IMR-90 (cell line): ENCODE data around the gene C6orf89. TPM values are rescaled to one million over a fixed set of nuclear protein-coding genes. Genes with fewer than 3 reads are reported as not detected.

Experiments used
- ATAC-seq: fragments of 200-7000 bp; cut with Tn5 transposase; 2 replicates; pipeline ENCODE4 v1.9.1; 2020; ENCODE audit warnings: low read depth, mild to moderate bottlenecking, moderate library complexity
- BruUV-seq: library from RNA; stranded (reverse); fragments of 400-500 nt; replicated peaks from 2 replicates; lab custom pipeline; 2021; lab: Mats Ljungman, UMichigan
- CTCF ChIA-PET: fragments of 300-600 bp; formaldehyde crosslinking; extraction: SDS; loops from one replicate; lab custom pipeline; 2021; ENCODE audit warnings: antibody characterized with exemption; lab: Yijun Ruan, JAX
- POLR2A ChIA-PET: fragments of 300-600 bp; sonication (Branson Sonifier 250); formaldehyde crosslinking; loops from one replicate; lab custom pipeline; 2022; ENCODE audit warnings: antibody characterized with exemption; ENCODE audit not compliant: unreplicated experiment; lab: Charles Lee
- DNase-seq: peaks from one replicate; pipeline ENCODE4 v3.0.0; 2013
- H2AFZ ChIP-seq: replicated peaks from 2 replicates; pipeline ENCODE3; 2013; ENCODE audit warnings: low read length, mild to moderate bottlenecking; ENCODE audit not compliant: poor library complexity
- H2AK5ac ChIP-seq: 2 replicates; pipeline ENCODE4 v1.6.1; 2013; ENCODE audit warnings: low read depth, low read length, inconsistent platforms
- H2AK9ac ChIP-seq: replicated peaks from 2 replicates; pipeline ENCODE3; 2013; ENCODE audit warnings: mild to moderate bottlenecking, low read depth, low read length, moderate library complexity; ENCODE audit not compliant: poor library complexity
- H2BK120ac ChIP-seq: 2 replicates; pipeline ENCODE4 v1.6.1; 2013; ENCODE audit warnings: low read depth, low read length, inconsistent platforms
- H2BK15ac ChIP-seq: 3 replicates; pipeline ENCODE4 v1.6.1; 2013; ENCODE audit warnings: low read depth, low read length, inconsistent platforms
- H2BK20ac ChIP-seq: 2 replicates; pipeline ENCODE4 v1.6.1; 2013; ENCODE audit warnings: low read depth, mild to moderate bottlenecking, inconsistent platforms, low read length, moderate library complexity
- H2BK5ac ChIP-seq: 2 replicates; pipeline ENCODE4 v1.6.1; 2013; ENCODE audit warnings: mild to moderate bottlenecking, low read depth, low read length, inconsistent platforms; ENCODE audit not compliant: poor library complexity, severe bottlenecking
- H3K14ac ChIP-seq: replicated peaks from 2 replicates; pipeline ENCODE4 v1.6.1; 2013; ENCODE audit warnings: low read depth, low read length, inconsistent platforms
- H3K18ac ChIP-seq: 2 replicates; pipeline ENCODE4 v1.6.1; 2013; ENCODE audit warnings: low read depth, low read length, control low read depth
- H3K23ac ChIP-seq: 2 replicates; pipeline ENCODE4 v1.6.1; 2013; ENCODE audit warnings: low read depth, low read length, inconsistent platforms
- H3K27ac ChIP-seq: 2 replicates; pipeline ENCODE4 v1.5.1; 2013; ENCODE audit warnings: mild to moderate bottlenecking, control low read depth, low read length; ENCODE audit not compliant: insufficient read depth
- H3K27me3 ChIP-seq: 2 replicates; pipeline ENCODE4 v1.6.1; 2013; ENCODE audit warnings: low read length; ENCODE audit not compliant: control insufficient read depth, insufficient read depth
- H3K36me3 ChIP-seq: 2 replicates; pipeline ENCODE4 v1.6.1; 2013; ENCODE audit warnings: low read length, mixed read lengths; ENCODE audit not compliant: control insufficient read depth, insufficient read depth
- H3K4ac ChIP-seq: 2 replicates; pipeline ENCODE4 v1.6.1; 2013; ENCODE audit warnings: low read depth, low read length, inconsistent platforms
- H3K4me1 ChIP-seq: 2 replicates; pipeline ENCODE4 v1.6.1; 2013; ENCODE audit warnings: low read length, mixed read lengths; ENCODE audit not compliant: control insufficient read depth, insufficient read depth
- H3K4me2 ChIP-seq: 2 replicates; pipeline ENCODE4 v1.6.1; 2013; ENCODE audit warnings: low read depth, mild to moderate bottlenecking, control low read depth, low read length, moderate library complexity
- H3K4me3 ChIP-seq: 2 replicates; pipeline ENCODE4 v1.5.1; 2013; ENCODE audit warnings: low read depth, mild to moderate bottlenecking, control low read depth, low read length, moderate library complexity; ENCODE audit not compliant: insufficient read depth
- H3K56ac ChIP-seq: 2 replicates; pipeline ENCODE4 v1.6.1; 2013; ENCODE audit warnings: low read length, inconsistent platforms; ENCODE audit not compliant: insufficient read depth; ENCODE audit errors: extremely low read depth
- H3K79me1 ChIP-seq, 2 experiments: 2 replicates each; pipeline ENCODE4 v1.6.1; 2013; ENCODE audit warnings: low read length in 2 of 2, inconsistent platforms in 1 of 2, low read depth in 1 of 2
- H3K9ac ChIP-seq: 2 replicates; pipeline ENCODE4 v1.6.1; 2013; ENCODE audit warnings: low read depth, low read length, control low read depth
- H3K9me1 ChIP-seq: 2 replicates; pipeline ENCODE4 v1.6.1; 2013; ENCODE audit warnings: low read length, inconsistent platforms; ENCODE audit not compliant: insufficient read depth
- H3K9me3 ChIP-seq: 2 replicates; pipeline ENCODE4 v1.6.1; 2013; ENCODE audit warnings: low read length; ENCODE audit not compliant: control insufficient read depth, insufficient read depth
- H4K20me1 ChIP-seq: 2 replicates; pipeline ENCODE4 v1.6.1; 2013; ENCODE audit warnings: low read length, inconsistent platforms; ENCODE audit not compliant: insufficient read depth
- H4K5ac ChIP-seq: 2 replicates; pipeline ENCODE4 v1.6.1; 2013; ENCODE audit warnings: mild to moderate bottlenecking, low read depth, low read length, control low read depth
- H4K8ac ChIP-seq, 2 experiments: 2 replicates each; pipeline ENCODE4 v1.6.1; 2013; ENCODE audit warnings: low read depth in 2 of 2, low read length in 2 of 2, control low read depth in 1 of 2, inconsistent platforms in 1 of 2
- H4K91ac ChIP-seq: 2 replicates; pipeline ENCODE4 v1.6.1; 2013; ENCODE audit warnings: low read depth, low read length, inconsistent platforms; ENCODE audit not compliant: insufficient read depth
- BHLHE40 ChIP-seq: fragments of 150-350 bp; IDR thresholded peaks from 2 replicates; pipeline ENCODE4 v1.6.1; 2016; ENCODE audit warnings: mild to moderate bottlenecking, low read depth, low read length
- CEBPB ChIP-seq: IDR thresholded peaks from 2 replicates; pipeline ENCODE4 v1.6.1; 2012; ENCODE audit warnings: low read depth, low read length, improper control_type of control experiment
- CTCF ChIP-seq: conservative IDR thresholded peaks from 2 replicates; pipeline ENCODE4 v1.5.1; 2012; ENCODE audit warnings: mild to moderate bottlenecking, low read depth, low read length, improper control_type of control experiment
- FOS ChIP-seq: fragments of 150-350 bp; IDR thresholded peaks from 2 replicates; pipeline ENCODE4 v1.6.1; 2016; ENCODE audit warnings: low read depth, low read length
- MAZ ChIP-seq: IDR thresholded peaks from 2 replicates; pipeline ENCODE4 v1.6.1; 2012; ENCODE audit warnings: low read depth, mild to moderate bottlenecking, low read length, improper control_type of control experiment, moderate library complexity, borderline replicate concordance
- RAD21 ChIP-seq: IDR thresholded peaks from 2 replicates; pipeline ENCODE4 v1.6.1; 2012; ENCODE audit warnings: low read length, improper control_type of control experiment
- RCOR1 ChIP-seq: IDR thresholded peaks from 2 replicates; pipeline ENCODE4 v1.6.1; 2012; ENCODE audit warnings: mild to moderate bottlenecking, low read length, improper control_type of control experiment; ENCODE audit not compliant: insufficient replicate concordance
- RFX5 ChIP-seq: IDR thresholded peaks from 2 replicates; pipeline ENCODE4 v1.8.0; 2012; ENCODE audit warnings: low read depth, mild to moderate bottlenecking, low read length, moderate library complexity
- SMC3 ChIP-seq: fragments of 150-350 bp; IDR thresholded peaks from 2 replicates; pipeline ENCODE4 v1.6.1; 2016; ENCODE audit warnings: low read depth, mild to moderate bottlenecking, antibody characterized with exemption, low read length, moderate library complexity
- WGBS, 2 experiments: methylation state at CpG; one replicate each; pipeline versions ENCODE4 v1.1.5 to v1.1.7; 2013; ENCODE audit warnings: missing lambda C conversion rate in 2 of 2; ENCODE audit not compliant: insufficient read length in 1 of 2; ENCODE audit errors: extremely low coverage in 2 of 2; 5-methylcytosine and 5-hydroxymethylcytosine counted together
- dilution Hi-C: fragments of 300-500 bp; cut with HindIII; formaldehyde crosslinking; loops from one replicate; pipeline ENCODE4 v1.14.3; 2018; ENCODE audit warnings: low sequenced_read_pairs; ENCODE audit not compliant: unreplicated experiment
- in situ Hi-C: fragments of 300-500 bp; cut with MboI; formaldehyde crosslinking; loops from 3 replicates; pipeline ENCODE4 v1.14.3; 2019; ENCODE audit warnings: low sequenced_read_pairs, inconsistent platforms, mixed read lengths
- intact Hi-C: fragments of 100-400 bp; cut with micrococcal nuclease; formaldehyde crosslinking; loops from 2 replicates; pipeline ENCODE4 v1.10.0; 2022
- polyA plus RNA-seq, 3 experiments: library from polyadenylated mRNA; depleted of rRNA; stranded (reverse); fragments of >200 nt; gene quantifications; 2 replicates each; pipeline ENCODE4 v1.2.3, GENCODE V29; 2012; ENCODE audit warnings: low replicate concordance in 1 of 3
- total RNA-seq: library from RNA; depleted of rRNA; stranded (reverse); fragments of >200 nt; gene quantifications from 2 replicates; pipeline ENCODE4 v1.2.3, GENCODE V29; 2012

Gene C6orf89
- total and polyA plus RNA-seq, 2 of the 4 experiments (the other 2 are of a cell fraction): 30.8 to 52.3 TPM

- ChIA-PET POLR2A (no interaction called here), CTCF (no interaction called here)
- dilution Hi-C loops: no loop called here
- intact Hi-C loops: no loop called here
- H3K4ac ChIP-seq: no peak overlapping the region
- no peak for ATAC-seq
- no peak overlapping the region for H4K5ac ChIP-seq
- peaks cover 44 to 77% of the 10 kb centered on the region in 2 experiments for H3K79me1 ChIP-seq
- in situ Hi-C loops: no loop called here
- peaks cover 18% of the 10 kb centered on the region for H3K9me1 ChIP-seq
- WGBS, 2 experiments: 87% methylated on average over 11 of the region's 12 CpGs; no CpG with 5 or more reads in 1 of the 2 experiments
- no peak overlapping the region for H3K27ac ChIP-seq
- H2AK9ac ChIP-seq: no peak overlapping the region
- H4K91ac ChIP-seq: no peak overlapping the region
- DNase-seq: no peak
- H2AK5ac ChIP-seq: no peak overlapping the region
- no peak overlapping the region for H3K18ac ChIP-seq
- H3K27me3 ChIP-seq: no peaks in the 10 kb centered on the region
- H3K36me3 ChIP-seq: peaks cover 7% of the 10 kb centered on the region; the same call in 1 of the 2 replicates
- no peaks in the 10 kb centered on the region for H3K9me3 ChIP-seq
- H3K56ac ChIP-seq: no peak overlapping the region
- H3K14ac ChIP-seq: no peak overlapping the region
- H3K4me3 ChIP-seq: no peak overlapping the region
- no peak for TF ChIP-seq RFX5
- no peak for TF ChIP-seq SMC3
- no peak for TF ChIP-seq CTCF
- TF ChIP-seq CEBPB: no peak
- TF ChIP-seq BHLHE40: no peak
- no peak for TF ChIP-seq RAD21
- no peak for TF ChIP-seq FOS
- no peak for TF ChIP-seq MAZ
- TF ChIP-seq RCOR1: no peak
- peaks cover under 1% of the 10 kb centered on the region for H3K4me1 ChIP-seq
- no peak overlapping the region for H4K8ac ChIP-seq
- BruUV-seq: no TSS peak
- no peak overlapping the region for H3K23ac ChIP-seq
- H2BK120ac ChIP-seq: no peak overlapping the region
- H4K20me1 ChIP-seq: no peaks in the 10 kb centered on the region
- H3K4me2 ChIP-seq: no peak overlapping the region
- H2BK20ac ChIP-seq: no peak overlapping the region
- no peak overlapping the region for H2BK5ac ChIP-seq
- H3K9ac ChIP-seq: no peak overlapping the region
- no peak overlapping the region for H2AFZ ChIP-seq
- no peak overlapping the region for H2BK15ac ChIP-seq
Observed at GRCh38 chr6:36863670-36864540, 21.8 kb upstream of the C6orf89 start.
